GM21529 (cell line): ENCODE measurements around the gene PNO1.

Experiments
- ATAC-seq: cut with Tn5 transposase; IDR thresholded peaks from one replicate; pipeline ENCODE4 v1.9.1; 2021; ENCODE audit not compliant: unreplicated experiment

Gene PNO1

GRCh38 chr2:68193144-68193543, 35.5 kb downstream of the PNO1 start:
- ATAC-seq, result no peak

- no peak for ATAC-seq
These were observed 36.2 kb downstream of the PNO1 start for GRCh38 chr2:68193787-68194372.

- ATAC-seq, result no peak
These were observed 37.4 kb downstream of the PNO1 start for GRCh38 chr2:68195096-68195495.

GRCh38 chr2:68196120-68196716, 38.5 kb downstream of the PNO1 start:
- ATAC-seq, result no peak

GRCh38 chr2:68200157-68200787, 42.6 kb downstream of the PNO1 start:
- peak; percentile 35 for ATAC-seq

GRCh38 chr2:68203587-68203986, 45.9 kb downstream of the PNO1 start:
- ATAC-seq, result peak; percentile 95

- no peak for ATAC-seq
These were observed 49.1 kb downstream of the PNO1 start for GRCh38 chr2:68206793-68207192.

GRCh38 chr2:68214381-68214780, 56.7 kb downstream of the PNO1 start:
- peak; percentile 70 for ATAC-seq

GRCh38 chr2:68216454-68217310, 59.0 kb downstream of the PNO1 start:
- peak; percentile 40 for ATAC-seq

- ATAC-seq, result no peak
These were observed 60.0 kb downstream of the PNO1 start for GRCh38 chr2:68217729-68218128.

GRCh38 chr2:68218343-68218901, 60.7 kb downstream of the PNO1 start:
- no peak for ATAC-seq

- ATAC-seq, result no peak
These were observed 64.6 kb downstream of the PNO1 start for GRCh38 chr2:68222287-68222686.

- no peak for ATAC-seq
These were observed 65.7 kb downstream of the PNO1 start for GRCh38 chr2:68223419-68223818.

GRCh38 chr2:68225119-68225632, 67.5 kb downstream of the PNO1 start:
- ATAC-seq, result peak; percentile 89
